Measurements from ENCODE around the gene ZNF621.

Gene ZNF621

DNA sequence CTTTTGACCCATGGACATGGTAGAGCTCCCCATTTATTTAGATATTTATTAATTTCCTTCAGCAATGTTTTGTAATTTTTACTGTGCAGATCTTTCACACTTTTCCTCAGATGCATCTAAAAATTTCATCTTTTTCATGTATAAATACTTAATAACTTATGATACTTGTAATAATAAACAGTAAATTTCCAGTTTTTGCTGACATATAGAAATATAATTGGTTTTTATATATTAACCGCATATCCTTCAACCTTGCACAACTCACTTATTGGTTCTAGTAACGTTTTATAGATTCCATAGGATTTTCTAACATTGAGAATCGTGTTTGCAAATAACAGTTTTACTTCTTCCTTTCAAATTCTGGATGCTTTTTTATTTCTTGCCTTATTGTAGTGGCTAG lies 3.5 kb upstream of the ZNF621 start:
- H3K4me1 Mint-ChIP-seq: peaks cover 19% of the 10 kb centered on the region
- peaks cover 33% of the 10 kb centered on the region for H3K36me3 Mint-ChIP-seq (ENCODE audit: low read depth)
- TF ChIP-seq, protein P1, sequence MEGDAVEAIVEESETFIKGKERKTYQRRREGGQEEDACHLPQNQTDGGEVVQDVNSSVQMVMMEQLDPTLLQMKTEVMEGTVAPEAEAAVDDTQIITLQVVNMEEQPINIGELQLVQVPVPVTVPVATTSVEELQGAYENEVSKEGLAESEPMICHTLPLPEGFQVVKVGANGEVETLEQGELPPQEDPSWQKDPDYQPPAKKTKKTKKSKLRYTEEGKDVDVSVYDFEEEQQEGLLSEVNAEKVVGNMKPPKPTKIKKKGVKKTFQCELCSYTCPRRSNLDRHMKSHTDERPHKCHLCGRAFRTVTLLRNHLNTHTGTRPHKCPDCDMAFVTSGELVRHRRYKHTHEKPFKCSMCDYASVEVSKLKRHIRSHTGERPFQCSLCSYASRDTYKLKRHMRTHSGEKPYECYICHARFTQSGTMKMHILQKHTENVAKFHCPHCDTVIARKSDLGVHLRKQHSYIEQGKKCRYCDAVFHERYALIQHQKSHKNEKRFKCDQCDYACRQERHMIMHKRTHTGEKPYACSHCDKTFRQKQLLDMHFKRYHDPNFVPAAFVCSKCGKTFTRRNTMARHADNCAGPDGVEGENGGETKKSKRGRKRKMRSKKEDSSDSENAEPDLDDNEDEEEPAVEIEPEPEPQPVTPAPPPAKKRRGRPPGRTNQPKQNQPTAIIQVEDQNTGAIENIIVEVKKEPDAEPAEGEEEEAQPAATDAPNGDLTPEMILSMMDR (IDR thresholded peaks at IDR 0.05): no peak
- H3K4me3 Mint-ChIP-seq: no peak overlapping the region
- DNase-seq: no peak
- H3K27ac Mint-ChIP-seq: no peak overlapping the region
- H3K9me3 Mint-ChIP-seq: no peaks in the 10 kb centered on the region
- peaks cover 5% of the 10 kb centered on the region for H3K27me3 Mint-ChIP-seq (ENCODE audit: low read depth, poor library complexity)

- no peak overlapping the region for H3K27ac Mint-ChIP-seq
- H3K36me3 Mint-ChIP-seq (ENCODE audit: low read depth): peaks cover 32% of the 10 kb centered on the region
- no peaks in the 10 kb centered on the region for H3K9me3 Mint-ChIP-seq
- H3K27me3 Mint-ChIP-seq (ENCODE audit: low read depth, poor library complexity): peaks cover 3% of the 10 kb centered on the region
- peak overlapping the region; percentile 99 for H3K4me3 Mint-ChIP-seq
- TF ChIP-seq, protein P1 (IDR thresholded peaks at IDR 0.05): no peak
- no peak for DNase-seq
- peaks cover 29% of the 10 kb centered on the region for H3K4me1 Mint-ChIP-seq
Measured at GRCh38 chr3:40523781-40524180, 979 bp upstream of the ZNF621 start.

GRCh38 chr3:40524222-40524567 lies 565 bp upstream of the ZNF621 start:
- Mint-ChIP-seq H3K27ac (peak overlapping the region; percentile 63), H3K4me1 (peaks cover 29% of the 10 kb centered on the region), H3K36me3 (ENCODE audit: low read depth) (peaks cover 33% of the 10 kb centered on the region), H3K4me3 (peak overlapping the region; percentile 99), H3K9me3 (no peaks in the 10 kb centered on the region), H3K27me3 (ENCODE audit: low read depth, poor library complexity) (peaks cover 3% of the 10 kb centered on the region)
- TF ChIP-seq, protein P1 (IDR thresholded peaks at IDR 0.05): no peak
- DNase-seq: no peak

GRCh38 chr3:40528426-40528825 lies 3.7 kb downstream of the ZNF621 start:
- H3K4me3 Mint-ChIP-seq: no peak overlapping the region
- peaks cover 70% of the 10 kb centered on the region for H3K36me3 Mint-ChIP-seq (ENCODE audit: low read depth)
- no peak overlapping the region for H3K27ac Mint-ChIP-seq
- H3K9me3 Mint-ChIP-seq: peaks cover 35% of the 10 kb centered on the region
- peaks cover 29% of the 10 kb centered on the region for H3K4me1 Mint-ChIP-seq
- no peak for DNase-seq
- peaks cover 3% of the 10 kb centered on the region for H3K27me3 Mint-ChIP-seq (ENCODE audit: low read depth, poor library complexity)
- TF ChIP-seq, protein P1 (IDR thresholded peaks at IDR 0.05): no peak

DNA sequence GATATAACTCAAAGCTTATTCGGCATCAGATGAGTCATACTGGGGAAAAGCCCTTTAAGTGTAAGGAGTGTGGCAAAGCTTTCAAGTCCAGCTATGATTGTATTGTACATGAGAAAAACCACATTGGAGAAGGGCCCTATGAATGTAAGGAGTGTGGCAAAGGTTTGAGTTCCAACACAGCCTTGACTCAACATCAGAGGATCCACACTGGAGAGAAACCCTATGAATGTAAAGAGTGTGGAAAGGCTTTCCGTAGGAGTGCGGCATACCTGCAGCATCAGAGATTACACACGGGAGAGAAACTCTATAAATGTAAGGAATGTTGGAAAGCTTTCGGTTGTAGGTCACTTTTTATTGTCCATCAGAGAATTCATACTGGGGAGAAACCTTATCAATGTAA lies 7.5 kb downstream of the ZNF621 start:
- H3K27ac Mint-ChIP-seq: no peak overlapping the region
- no peaks in the 10 kb centered on the region for H3K27me3 Mint-ChIP-seq (ENCODE audit: low read depth, poor library complexity)
- DNase-seq: no peak
- H3K4me3 Mint-ChIP-seq: no peak overlapping the region
- peaks cover 99% of the 10 kb centered on the region for H3K36me3 Mint-ChIP-seq (ENCODE audit: low read depth)
- peaks cover 68% of the 10 kb centered on the region for H3K9me3 Mint-ChIP-seq
- TF ChIP-seq, protein P1 (IDR thresholded peaks at IDR 0.05): no peak
- peaks cover 5% of the 10 kb centered on the region for H3K4me1 Mint-ChIP-seq

- no peak overlapping the region for H3K27ac Mint-ChIP-seq
- H3K36me3 Mint-ChIP-seq (ENCODE audit: low read depth): peaks cover 100% of the 10 kb centered on the region
- no peak for DNase-seq
- H3K9me3 Mint-ChIP-seq: peaks cover 88% of the 10 kb centered on the region
- no peak overlapping the region for H3K4me3 Mint-ChIP-seq
- H3K27me3 Mint-ChIP-seq (ENCODE audit: low read depth, poor library complexity): no peaks in the 10 kb centered on the region
- H3K4me1 Mint-ChIP-seq: no peaks in the 10 kb centered on the region
- TF ChIP-seq, protein P1 (IDR thresholded peaks at IDR 0.05): no peak
Measured at GRCh38 chr3:40534283-40534682, 9.5 kb downstream of the ZNF621 start.

Measured in nephron progenitor cell (in vitro differentiated cells).